Stimulated activated CD4-positive, alpha-beta T cell treated with anti-CD3 and anti-CD28 coated beads, Interleukin-2, amount 100 ng/mL, for 48 hours (primary cell): ENCODE results near the gene ORM1.

Experiments
- DNase-seq, 2 donors: peaks; one replicate each; pipeline ENCODE4 v3.0.0-alpha.2; 2020

The ORM1 gene

GRCh38 chr9:114287763-114288192 lies 35.1 kb upstream of the ORM1 start:
- no peak for DNase-seq

- DNase-seq = no peak
Observed at GRCh38 chr9:114288193-114289091, 34.5 kb upstream of the ORM1 start.

GRCh38 chr9:114289106-114289505 lies 33.8 kb upstream of the ORM1 start:
- no peak for DNase-seq

GRCh38 chr9:114289571-114290481 lies 33.1 kb upstream of the ORM1 start:
- DNase-seq = no peak

GRCh38 chr9:114290561-114290986 lies 32.3 kb upstream of the ORM1 start:
- DNase-seq = no peak

- peak; percentile 77 to 83 for DNase-seq
Observed at GRCh38 chr9:114291064-114291474, 31.8 kb upstream of the ORM1 start.

GRCh38 chr9:114291886-114292590 lies 30.9 kb upstream of the ORM1 start:
- no peak for DNase-seq

- DNase-seq = no peak
Observed at GRCh38 chr9:114294664-114295063, 28.2 kb upstream of the ORM1 start.

GRCh38 chr9:114296338-114296737 lies 26.6 kb upstream of the ORM1 start:
- no peak for DNase-seq

- DNase-seq = no peak
Observed at GRCh38 chr9:114299286-114300152, 23.4 kb upstream of the ORM1 start.

- no peak for DNase-seq
Observed at GRCh38 chr9:114300153-114300845, 22.6 kb upstream of the ORM1 start.

GRCh38 chr9:114300846-114301797 lies 21.8 kb upstream of the ORM1 start:
- DNase-seq = no peak

GRCh38 chr9:114301798-114302565 lies 20.9 kb upstream of the ORM1 start:
- no peak for DNase-seq

- no peak for DNase-seq
Observed at GRCh38 chr9:114302727-114303126, 20.2 kb upstream of the ORM1 start.

- no peak for DNase-seq
Observed at GRCh38 chr9:114303571-114303970, 19.3 kb upstream of the ORM1 start.

- DNase-seq = no peak
Observed at GRCh38 chr9:114303977-114304376, 18.9 kb upstream of the ORM1 start.

GRCh38 chr9:114304416-114305188 lies 18.3 kb upstream of the ORM1 start:
- DNase-seq = no peak

GRCh38 chr9:114307899-114308267 lies 15.0 kb upstream of the ORM1 start:
- no peak for DNase-seq
